ENCODE results near the gene ZNF423. TPM values are rescaled to one million over a fixed set of nuclear protein-coding genes. Genes with fewer than 3 reads are reported as not detected.

Gene ZNF423
- total and polyA plus RNA-seq, 7 donors, result 0.69 to 19.7 (median 3.6) TPM

GRCh38 chr16:49486400-49486799 lies 369.5 kb downstream of the ZNF423 start:
- 89 to 97% methylated on average over 2 of the region's 2 CpGs for WGBS, 2 donors
- Histone ChIP-seq H3K36me3 (no peaks in the 10 kb centered on the region), H3K4me1 (peaks cover 0 to 12% (median 7%) of the 10 kb centered on the region in 4 donors), H3K4me3 (no peak overlapping the region), H3K9me3 (no peaks in the 10 kb centered on the region), H3K27ac (no peak overlapping the region), H3K27me3 (no peaks in the 10 kb centered on the region)
- peak; percentile 18 for DNase-seq
- no peak for TF ChIP-seq POLR2A (IDR thresholded peaks at IDR 0.05)
- TF ChIP-seq CTCF (IDR thresholded peaks at IDR 0.05), result no peak
- no peak for TF ChIP-seq POLR2AphosphoS5 (IDR thresholded peaks at IDR 0.05)
- TF ChIP-seq EP300 (IDR thresholded peaks at IDR 0.05), result no peak
- intact Hi-C loops (cut with DNase I), result no loop called here

- H3K4me3 ChIP-seq, result no peak overlapping the region
- no peaks in the 10 kb centered on the region for H3K36me3 ChIP-seq
- peaks cover 0 to 12% (median 7%) of the 10 kb centered on the region in 4 donors for H3K4me1 ChIP-seq
- peak; percentile 46 for DNase-seq
- no peaks in the 10 kb centered on the region for H3K9me3 ChIP-seq
- no peaks in the 10 kb centered on the region for H3K27me3 ChIP-seq
- intact Hi-C loops (cut with DNase I), result no loop called here
- TF ChIP-seq POLR2A (IDR thresholded peaks at IDR 0.05), result no peak
- no peak for TF ChIP-seq POLR2AphosphoS5 (IDR thresholded peaks at IDR 0.05)
- TF ChIP-seq CTCF (IDR thresholded peaks at IDR 0.05), result no peak
- no peak for TF ChIP-seq EP300 (IDR thresholded peaks at IDR 0.05)
- H3K27ac ChIP-seq, result no peak overlapping the region
Observed at GRCh38 chr16:49485663-49486062, 370.2 kb downstream of the ZNF423 start.

- TF ChIP-seq CTCF (IDR thresholded peaks at IDR 0.05), result no peak
- peak; percentile 48 for DNase-seq
- 80 to 93% methylated on average over 8 of the region's 8 CpGs for WGBS, 2 donors
- Histone ChIP-seq H3K4me1 (peaks cover 0 to 12% (median 7%) of the 10 kb centered on the region in 4 donors), H3K4me3 (peak overlapping the region in 2 of 4 donors; percentile 43 to 45), H3K27ac (peak overlapping the region in 3 of 4 donors; percentile 53 to 68 (median 57)), H3K9me3 (no peaks in the 10 kb centered on the region), H3K27me3 (no peaks in the 10 kb centered on the region), H3K36me3 (no peaks in the 10 kb centered on the region)
- intact Hi-C loops (cut with DNase I), result no loop called here
Observed at GRCh38 chr16:49484936-49485335, 371.0 kb downstream of the ZNF423 start.

DNA sequence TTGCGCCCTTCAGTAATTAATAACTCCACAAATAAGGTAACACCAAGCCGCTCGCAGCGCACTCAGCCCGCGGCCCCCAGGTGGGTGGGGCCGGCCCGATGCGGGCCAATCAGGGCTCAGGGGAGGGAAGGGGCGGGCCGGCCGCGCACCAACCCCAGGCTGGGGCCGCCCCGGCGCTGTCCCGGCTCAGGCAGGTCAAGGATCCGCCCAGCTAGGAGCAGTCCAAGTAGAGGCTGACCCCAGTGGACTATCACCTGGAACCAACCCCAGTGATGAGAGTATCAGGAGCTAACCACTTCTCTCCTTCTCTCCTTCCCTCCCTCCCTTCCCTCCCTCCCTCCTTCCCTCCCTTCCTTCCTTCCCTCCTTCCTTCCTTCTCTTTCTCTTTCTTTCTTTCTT lies 371.5 kb downstream of the ZNF423 start:
- peak; percentile 91 for DNase-seq
- intact Hi-C loops (cut with DNase I), result no loop called here
- H3K27ac ChIP-seq, result peak overlapping the region in 3 of 4 donors; percentile 53 to 68 (median 57)

GRCh38 chr16:49483651-49484450 lies 372.1 kb downstream of the ZNF423 start:
- 50 to 53% methylated on average over 22 of the region's 22 CpGs for WGBS, 2 donors

More for the DNA sequence above, 371.5 kb downstream of the ZNF423 start:
- WGBS, 2 donors, result 6 to 12% methylated on average over 18 of the region's 18 CpGs
- H3K36me3 ChIP-seq, result no peaks in the 10 kb centered on the region
- no peaks in the 10 kb centered on the region for H3K9me3 ChIP-seq
- peak overlapping the region in 3 of 4 donors; percentile 9 to 45 (median 43) for H3K4me3 ChIP-seq
- H3K27me3 ChIP-seq, result no peaks in the 10 kb centered on the region
- peaks cover 0 to 12% (median 7%) of the 10 kb centered on the region in 4 donors for H3K4me1 ChIP-seq
- no peak for TF ChIP-seq POLR2AphosphoS5 (IDR thresholded peaks at IDR 0.05)

More at GRCh38 chr16:49483651-49484450, 372.1 kb downstream of the ZNF423 start:
- peak; percentile 44 for DNase-seq
- Histone ChIP-seq H3K36me3 (no peaks in the 10 kb centered on the region), H3K27ac (peak overlapping the region in 2 of 4 donors; percentile 53 to 57), H3K27me3 (no peaks in the 10 kb centered on the region), H3K4me3 (peak overlapping the region in 3 of 4 donors; percentile 9 to 45 (median 43)), H3K9me3 (no peaks in the 10 kb centered on the region), H3K4me1 (peaks cover 0 to 12% (median 7%) of the 10 kb centered on the region in 4 donors)
- intact Hi-C loops (cut with DNase I), result no loop called here
- TF ChIP-seq POLR2AphosphoS5 (IDR thresholded peaks at IDR 0.05), result no peak
